Neural cell (in vitro differentiated cells): ENCODE data around the gene STK40. TPM values are rescaled to one million over a fixed set of nuclear protein-coding genes. Genes with fewer than 3 reads are reported as not detected.

ENCODE experiments used
- H2AFZ ChIP-seq: fragments of 200-600, 300-800 bp; sonication (generic), shearing (Covaris generic); 2 replicates; pipeline ENCODE4 v1.6.0; 2014; ENCODE audit warnings: low read depth, mild to moderate bottlenecking, antibody characterized with exemption, low read length, moderate library complexity
- H3F3A ChIP-seq: fragments of 200-600 bp; shearing (Covaris generic); 2 replicates; pipeline ENCODE4 v1.6.1; 2016; ENCODE audit warnings: mild to moderate bottlenecking, moderate library complexity, mixed read lengths, antibody characterized with exemption, low read length; ENCODE audit not compliant: insufficient read depth, poor library complexity, severe bottlenecking
- H3K27ac ChIP-seq: fragments of 200-600, 300-800 bp; sonication (generic), shearing (Covaris generic); 2 replicates; pipeline ENCODE4 v1.5.1; 2014; ENCODE audit warnings: mild to moderate bottlenecking, low read length, moderate library complexity
- H3K27me3 ChIP-seq: fragments of 300-800, 200-600 bp; sonication (generic), shearing (Covaris generic); 2 replicates; pipeline ENCODE4 v1.6.0; 2014; ENCODE audit warnings: mild to moderate bottlenecking, low read depth, low read length, moderate library complexity; ENCODE audit not compliant: insufficient read depth
- H3K36me3 ChIP-seq: fragments of 300-800, 200-600 bp; sonication (generic), shearing (Covaris generic); 2 replicates; pipeline ENCODE4 v1.5.1; 2014; ENCODE audit warnings: mild to moderate bottlenecking, antibody characterized with exemption, low read length, moderate library complexity; ENCODE audit not compliant: insufficient read depth
- H3K4me2 ChIP-seq: fragments of 300-800, 200-600 bp; sonication (generic), shearing (Covaris generic); 2 replicates; pipeline ENCODE4 v1.6.0; 2014; ENCODE audit warnings: mild to moderate bottlenecking, low read length
- H3K4me3 ChIP-seq: fragments of 300-800, 200-600 bp; sonication (generic), shearing (Covaris generic); 2 replicates; pipeline ENCODE4 v1.5.1; 2014; ENCODE audit warnings: mild to moderate bottlenecking, low read length, moderate library complexity
- H3K79me2 ChIP-seq: fragments of 200-600 bp; shearing (Covaris generic); replicated peaks from 2 replicates; pipeline ENCODE4 v1.6.0; 2014; ENCODE audit warnings: mild to moderate bottlenecking, low read length, moderate library complexity; ENCODE audit not compliant: insufficient read depth
- H3K9ac ChIP-seq: fragments of 300-800, 200-600 bp; sonication (generic), shearing (Covaris generic); 2 replicates; pipeline ENCODE4 v1.6.1; 2016; ENCODE audit warnings: mild to moderate bottlenecking, low read length, mixed read lengths
- H3K9me2 ChIP-seq: fragments of 200-600 bp; shearing (Covaris generic); 2 replicates; pipeline ENCODE4 v1.6.1; 2016; ENCODE audit warnings: mild to moderate bottlenecking, low read length, mixed read lengths; ENCODE audit not compliant: insufficient read depth
- H3K9me3 ChIP-seq: fragments of 200-600, 300-800 bp; sonication (generic), shearing (Covaris generic); 2 replicates; pipeline ENCODE4 v1.6.1; 2016; ENCODE audit warnings: mild to moderate bottlenecking, mixed run types, low read length, moderate library complexity, mixed read lengths
- H4K20me1 ChIP-seq: fragments of 200-600 bp; shearing (Covaris generic); 2 replicates; pipeline ENCODE4 v1.6.1; 2016; ENCODE audit warnings: mild to moderate bottlenecking, mixed run types; ENCODE audit not compliant: insufficient read depth
- EP300 ChIP-seq: fragments of 450-650 bp; conservative IDR thresholded peaks from 2 replicates; pipeline ENCODE4 v1.6.1; 2014; ENCODE audit warnings: antibody characterized with exemption, mild to moderate bottlenecking, moderate library complexity; ENCODE audit not compliant: poor library complexity, severe bottlenecking
- EZH2 ChIP-seq: fragments of 200-600, 300-800 bp; shearing (Covaris generic), sonication (generic); IDR thresholded peaks from 2 replicates; pipeline ENCODE4 v1.6.1; 2014; ENCODE audit warnings: antibody characterized with exemption, low read length, borderline replicate concordance, mild to moderate bottlenecking; ENCODE audit not compliant: insufficient read depth, poor library complexity, severe bottlenecking
- MXI1 ChIP-seq: fragments of 450-650 bp; conservative IDR thresholded peaks from 2 replicates; pipeline ENCODE4 v1.6.1; 2014; ENCODE audit warnings: antibody characterized with exemption, mild to moderate bottlenecking; ENCODE audit not compliant: poor library complexity, severe bottlenecking
- POLR2AphosphoS5 ChIP-seq: IDR thresholded peaks from 2 replicates; pipeline ENCODE4 v1.6.1; 2012
- RAD21 ChIP-seq: fragments of 450-650 bp; conservative IDR thresholded peaks from 2 replicates; pipeline ENCODE4 v1.6.1; 2014; ENCODE audit warnings: antibody characterized with exemption, mild to moderate bottlenecking, moderate library complexity
- SMC3 ChIP-seq: fragments of 450-650 bp; conservative IDR thresholded peaks from 2 replicates; pipeline ENCODE4 v1.6.1; 2014; ENCODE audit warnings: antibody characterized with exemption, mild to moderate bottlenecking, moderate library complexity; ENCODE audit not compliant: poor library complexity
- TAF1 ChIP-seq: IDR thresholded peaks from 2 replicates; pipeline ENCODE4 v1.6.1; 2012; ENCODE audit warnings: low read depth
- polyA plus RNA-seq: library from polyadenylated mRNA; depleted of rRNA; stranded (reverse); fragments of >200 nt; gene quantifications from 2 replicates; pipeline ENCODE4 v1.2.3, GENCODE V29; 2014
- TF ChIP-seq, protein P1 (sequence below): IDR thresholded peaks from 2 replicates; pipeline ENCODE4 v1.6.1; 2012; ENCODE audit warnings: borderline replicate concordance
- TF ChIP-seq, protein P2 (sequence below): fragments of 450-650 bp; IDR thresholded peaks from 2 replicates; pipeline ENCODE4 v1.5.1; 2014; ENCODE audit warnings: antibody characterized with exemption, mild to moderate bottlenecking, moderate library complexity; ENCODE audit not compliant: poor library complexity, severe bottlenecking

Gene STK40
- polyA plus RNA-seq, 1 donor from 2014 or later = 8.4 TPM

DNA sequence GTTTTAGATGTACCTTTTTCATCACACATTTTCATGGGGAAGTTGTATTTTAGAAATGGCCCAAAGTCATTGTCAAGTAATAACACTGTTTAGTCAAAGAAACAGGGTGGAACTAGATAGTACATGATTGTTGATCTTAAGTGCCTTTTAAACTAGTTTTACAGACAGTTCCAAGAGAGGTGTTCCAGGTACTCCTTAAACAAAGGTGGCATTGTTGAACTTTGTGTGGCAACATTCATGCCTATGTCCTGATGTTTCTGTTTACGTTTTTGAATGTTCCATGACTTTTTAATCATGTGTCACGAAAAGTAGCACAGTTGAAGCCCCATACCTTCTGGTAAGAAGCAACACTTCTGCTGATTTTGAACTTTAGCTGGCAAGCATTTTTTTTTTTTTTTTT, 88.7 kb downstream of the STK40 start:
- Histone ChIP-seq H3K4me3 (no peak overlapping the region), H3F3A (no peaks in the 10 kb centered on the region), H3K9me2 (no peaks in the 10 kb centered on the region), H3K9me3 (no peaks in the 10 kb centered on the region), H3K27ac (no peak overlapping the region), H3K9ac (no peak overlapping the region), H3K27me3 (no peaks in the 10 kb centered on the region), H3K4me2 (no peak overlapping the region), H3K36me3 (peaks cover 6% of the 10 kb centered on the region), H4K20me1 (no peaks in the 10 kb centered on the region), H2AFZ (no peak overlapping the region), H3K79me2 (no peaks in the 10 kb centered on the region)
- TF ChIP-seq TAF1 = no peak
- TF ChIP-seq SMC3 = no peak
- no peak for TF ChIP-seq EP300
- TF ChIP-seq MXI1 = no peak
- TF ChIP-seq, protein P1, sequence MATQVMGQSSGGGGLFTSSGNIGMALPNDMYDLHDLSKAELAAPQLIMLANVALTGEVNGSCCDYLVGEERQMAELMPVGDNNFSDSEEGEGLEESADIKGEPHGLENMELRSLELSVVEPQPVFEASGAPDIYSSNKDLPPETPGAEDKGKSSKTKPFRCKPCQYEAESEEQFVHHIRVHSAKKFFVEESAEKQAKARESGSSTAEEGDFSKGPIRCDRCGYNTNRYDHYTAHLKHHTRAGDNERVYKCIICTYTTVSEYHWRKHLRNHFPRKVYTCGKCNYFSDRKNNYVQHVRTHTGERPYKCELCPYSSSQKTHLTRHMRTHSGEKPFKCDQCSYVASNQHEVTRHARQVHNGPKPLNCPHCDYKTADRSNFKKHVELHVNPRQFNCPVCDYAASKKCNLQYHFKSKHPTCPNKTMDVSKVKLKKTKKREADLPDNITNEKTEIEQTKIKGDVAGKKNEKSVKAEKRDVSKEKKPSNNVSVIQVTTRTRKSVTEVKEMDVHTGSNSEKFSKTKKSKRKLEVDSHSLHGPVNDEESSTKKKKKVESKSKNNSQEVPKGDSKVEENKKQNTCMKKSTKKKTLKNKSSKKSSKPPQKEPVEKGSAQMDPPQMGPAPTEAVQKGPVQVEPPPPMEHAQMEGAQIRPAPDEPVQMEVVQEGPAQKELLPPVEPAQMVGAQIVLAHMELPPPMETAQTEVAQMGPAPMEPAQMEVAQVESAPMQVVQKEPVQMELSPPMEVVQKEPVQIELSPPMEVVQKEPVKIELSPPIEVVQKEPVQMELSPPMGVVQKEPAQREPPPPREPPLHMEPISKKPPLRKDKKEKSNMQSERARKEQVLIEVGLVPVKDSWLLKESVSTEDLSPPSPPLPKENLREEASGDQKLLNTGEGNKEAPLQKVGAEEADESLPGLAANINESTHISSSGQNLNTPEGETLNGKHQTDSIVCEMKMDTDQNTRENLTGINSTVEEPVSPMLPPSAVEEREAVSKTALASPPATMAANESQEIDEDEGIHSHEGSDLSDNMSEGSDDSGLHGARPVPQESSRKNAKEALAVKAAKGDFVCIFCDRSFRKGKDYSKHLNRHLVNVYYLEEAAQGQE = no peak
- no peak for TF ChIP-seq POLR2AphosphoS5
- TF ChIP-seq, protein P2, sequence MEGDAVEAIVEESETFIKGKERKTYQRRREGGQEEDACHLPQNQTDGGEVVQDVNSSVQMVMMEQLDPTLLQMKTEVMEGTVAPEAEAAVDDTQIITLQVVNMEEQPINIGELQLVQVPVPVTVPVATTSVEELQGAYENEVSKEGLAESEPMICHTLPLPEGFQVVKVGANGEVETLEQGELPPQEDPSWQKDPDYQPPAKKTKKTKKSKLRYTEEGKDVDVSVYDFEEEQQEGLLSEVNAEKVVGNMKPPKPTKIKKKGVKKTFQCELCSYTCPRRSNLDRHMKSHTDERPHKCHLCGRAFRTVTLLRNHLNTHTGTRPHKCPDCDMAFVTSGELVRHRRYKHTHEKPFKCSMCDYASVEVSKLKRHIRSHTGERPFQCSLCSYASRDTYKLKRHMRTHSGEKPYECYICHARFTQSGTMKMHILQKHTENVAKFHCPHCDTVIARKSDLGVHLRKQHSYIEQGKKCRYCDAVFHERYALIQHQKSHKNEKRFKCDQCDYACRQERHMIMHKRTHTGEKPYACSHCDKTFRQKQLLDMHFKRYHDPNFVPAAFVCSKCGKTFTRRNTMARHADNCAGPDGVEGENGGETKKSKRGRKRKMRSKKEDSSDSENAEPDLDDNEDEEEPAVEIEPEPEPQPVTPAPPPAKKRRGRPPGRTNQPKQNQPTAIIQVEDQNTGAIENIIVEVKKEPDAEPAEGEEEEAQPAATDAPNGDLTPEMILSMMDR = no peak
- TF ChIP-seq RAD21 = no peak
- TF ChIP-seq EZH2 = no peak

DNA sequence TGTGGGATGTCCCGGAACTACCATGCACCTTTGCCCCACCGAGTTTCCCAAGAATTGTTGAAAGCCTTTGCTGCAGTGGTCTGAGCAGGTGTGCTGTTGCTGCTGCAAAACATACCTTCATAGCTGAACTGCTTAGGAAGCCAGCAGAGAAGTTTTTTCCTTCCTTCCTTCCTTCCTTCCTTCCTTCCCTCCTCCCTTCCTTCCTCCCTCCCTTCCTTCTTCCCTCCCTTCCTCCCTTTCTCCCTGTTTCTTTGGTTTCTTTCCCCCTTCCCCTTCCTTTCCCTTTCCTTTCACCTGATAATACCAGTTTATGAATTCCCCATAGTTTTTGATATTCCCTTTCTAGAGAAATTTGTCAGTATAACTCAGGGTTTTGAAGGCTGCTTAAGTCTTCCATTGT, 90.3 kb downstream of the STK40 start:
- Histone ChIP-seq H2AFZ (no peak overlapping the region), H3K79me2 (no peaks in the 10 kb centered on the region), H3K27ac (no peak overlapping the region), H3K9ac (no peak overlapping the region), H3K9me2 (no peaks in the 10 kb centered on the region), H3K36me3 (peaks cover 11% of the 10 kb centered on the region), H3F3A (no peaks in the 10 kb centered on the region), H4K20me1 (no peaks in the 10 kb centered on the region), H3K4me3 (no peak overlapping the region), H3K27me3 (no peaks in the 10 kb centered on the region), H3K9me3 (no peaks in the 10 kb centered on the region), H3K4me2 (no peak overlapping the region)
- TF ChIP-seq POLR2AphosphoS5 (no peak), TAF1 (no peak), RAD21 (no peak), EZH2 (no peak), SMC3 (no peak), MXI1 (no peak), EP300 (no peak)
- TF ChIP-seq, protein P2 = no peak
- TF ChIP-seq, protein P1 = no peak
